Neuronal stem cell (in vitro differentiated cells): ENCODE results near the gene PADI4.

Experiments used
- DNase-seq: peaks from one replicate; pipeline ENCODE4 v3.0.0-alpha.2; 2013; ENCODE audit warnings: low spot score
- H2AFZ ChIP-seq: one replicate; pipeline ENCODE4 v1.6.1; 2013; ENCODE audit warnings: mild to moderate bottlenecking, low read length, inconsistent platforms
- H2AK5ac ChIP-seq: 2 replicates; pipeline ENCODE4 v1.6.1; 2013; ENCODE audit warnings: low read depth, mild to moderate bottlenecking, inconsistent platforms, low read length, moderate library complexity, mixed read lengths
- H2BK120ac ChIP-seq: 2 replicates; pipeline ENCODE4 v1.6.1; 2013; ENCODE audit warnings: low read depth, mild to moderate bottlenecking, inconsistent platforms, low read length, moderate library complexity, mixed read lengths
- H2BK12ac ChIP-seq: one replicate; pipeline ENCODE4 v1.6.1; 2013; ENCODE audit warnings: low read length, inconsistent platforms
- H2BK15ac ChIP-seq: 2 replicates; pipeline ENCODE4 v1.6.1; 2013; ENCODE audit warnings: mild to moderate bottlenecking, low read length, inconsistent platforms, mixed read lengths
- H2BK5ac ChIP-seq: one replicate; pipeline ENCODE4 v1.6.1; 2013; ENCODE audit warnings: inconsistent platforms, mild to moderate bottlenecking, low read length, moderate library complexity
- H3K14ac ChIP-seq: one replicate; pipeline ENCODE4 v1.6.1; 2013; ENCODE audit warnings: low read length, inconsistent platforms
- H3K18ac ChIP-seq: 2 replicates; pipeline ENCODE4 v1.6.1; 2013; ENCODE audit warnings: low read length, inconsistent platforms
- H3K23ac ChIP-seq: 2 replicates; pipeline ENCODE4 v1.6.1; 2013; ENCODE audit warnings: low read depth, mild to moderate bottlenecking, mixed read lengths, low read length, inconsistent platforms; ENCODE audit not compliant: poor library complexity
- H3K27ac ChIP-seq: replicated peaks from 3 replicates; pipeline ENCODE4 v1.5.1; 2013; ENCODE audit warnings: low read length, inconsistent platforms
- H3K27me3 ChIP-seq, 3 experiments: 2 replicates each; pipeline ENCODE4 v1.6.1; 2013; ENCODE audit warnings: low read length in 3 of 3, mild to moderate bottlenecking in 2 of 3, inconsistent platforms in 1 of 3, low read depth in 1 of 3, mixed read lengths in 1 of 3, moderate library complexity in 1 of 3; ENCODE audit not compliant: control insufficient read depth in 3 of 3, insufficient read depth in 3 of 3
- H3K36me3 ChIP-seq, 2 donors: replicated peaks in 1 of 2; 2 replicates each; pipeline ENCODE4 v1.6.1; 2013; ENCODE audit warnings: low read length in 2 of 2; ENCODE audit not compliant: control insufficient read depth in 2 of 2, insufficient read depth in 2 of 2
- H3K4ac ChIP-seq: 2 replicates; pipeline ENCODE4 v1.6.1; 2013; ENCODE audit warnings: inconsistent platforms, mild to moderate bottlenecking, low read length, moderate library complexity
- H3K4me1 ChIP-seq, 2 donors: 1 replicate in 1 of 2; 2 replicates in 1 of 2; pipeline ENCODE4 v1.6.1; 2013; ENCODE audit warnings: low read length in 2 of 2, low read depth in 1 of 2; ENCODE audit not compliant: control insufficient read depth in 2 of 2, insufficient read depth in 1 of 2
- H3K4me2 ChIP-seq: one replicate; pipeline ENCODE4 v1.6.1; 2013; ENCODE audit warnings: mild to moderate bottlenecking, low read length, inconsistent platforms; ENCODE audit not compliant: insufficient read depth, poor library complexity, severe bottlenecking
- H3K4me3 ChIP-seq, 2 donors: 2 replicates each; pipeline ENCODE4 v1.5.1; 2013; ENCODE audit warnings: low read length in 2 of 2, mild to moderate bottlenecking in 2 of 2, inconsistent platforms in 1 of 2, moderate library complexity in 1 of 2
- H3K79me1 ChIP-seq: one replicate; pipeline ENCODE4 v1.6.1; 2013; ENCODE audit warnings: low read depth, mild to moderate bottlenecking, inconsistent platforms, low read length, moderate library complexity
- H3K9ac ChIP-seq: one replicate; pipeline ENCODE4 v1.6.1; 2013; ENCODE audit warnings: mild to moderate bottlenecking, low read depth, low read length, inconsistent platforms; ENCODE audit not compliant: poor library complexity
- H3K9me3 ChIP-seq, 2 donors: replicated peaks in 1 of 2; 2 replicates each; pipeline versions ENCODE3 to v1.6.1; 2013; ENCODE audit warnings: low read length in 2 of 2, mild to moderate bottlenecking in 2 of 2, inconsistent platforms in 1 of 2, low read depth in 1 of 2, mixed read lengths in 1 of 2, moderate library complexity in 1 of 2; ENCODE audit not compliant: control insufficient read depth in 2 of 2, insufficient read depth in 1 of 2
- H4K8ac ChIP-seq: one replicate; pipeline ENCODE4 v1.6.1; 2013; ENCODE audit warnings: low read depth, mild to moderate bottlenecking, inconsistent platforms, low read length, moderate library complexity
- H4K91ac ChIP-seq: one replicate; pipeline ENCODE4 v1.6.1; 2013; ENCODE audit warnings: low read length, low read depth, mild to moderate bottlenecking, inconsistent platforms; ENCODE audit not compliant: poor library complexity
- WGBS, 2 donors: extraction: QIAGEN DNeasy Blood & Tissue Kit; methylation state at CpG; one replicate each; pipeline ENCODE4 v1.1.7; 2013; ENCODE audit warnings: missing lambda C conversion rate in 2 of 2, mixed read lengths in 1 of 2; ENCODE audit not compliant: insufficient read length in 2 of 2, insufficient replicate concordance in 1 of 2; ENCODE audit errors: extremely low coverage in 2 of 2; 5-methylcytosine and 5-hydroxymethylcytosine counted together

PADI4 gene

GRCh38 chr1:17307329-17307728 lies 668 bp upstream of the PADI4 start:
- Histone ChIP-seq H3K36me3 (no peaks in the 10 kb centered on the region), H2AFZ (no peak overlapping the region), H3K18ac (no peak overlapping the region), H3K4me2 (no peak overlapping the region), H4K8ac (no peak overlapping the region), H3K14ac (no peak overlapping the region), H3K79me1 (no peaks in the 10 kb centered on the region), H2AK5ac (no peak overlapping the region), H3K27me3 (no peaks in the 10 kb centered on the region), H3K23ac (no peak overlapping the region), H3K4me3 (no peak overlapping the region), H3K9me3 (peaks cover 0 to 5% of the 10 kb centered on the region in 2 donors), H3K9ac (no peak overlapping the region), H2BK12ac (no peak overlapping the region), H2BK5ac (no peak overlapping the region), H3K4ac (no peak overlapping the region), H2BK120ac (no peak overlapping the region), H4K91ac (no peak overlapping the region), H2BK15ac (no peak overlapping the region), H3K27ac (no peak overlapping the region), H3K4me1 (peaks cover 0 to 10% of the 10 kb centered on the region in 2 donors)
- WGBS, 2 donors, result no CpG with 5 or more reads among the region's 6 CpGs
- no peak for DNase-seq

GRCh38 chr1:17308593-17308992 lies 596 bp downstream of the PADI4 start:
- no peak overlapping the region for H4K91ac ChIP-seq
- H3K14ac ChIP-seq, result no peak overlapping the region
- H3K4me1 ChIP-seq, result peaks cover 0 to 10% of the 10 kb centered on the region in 2 donors
- H3K27ac ChIP-seq, result no peak overlapping the region
- no peak overlapping the region for H2BK5ac ChIP-seq
- H3K79me1 ChIP-seq, result no peaks in the 10 kb centered on the region
- WGBS, 2 donors, result no CpG with 5 or more reads among the region's 6 CpGs
- no peak overlapping the region for H4K8ac ChIP-seq
- no peaks in the 10 kb centered on the region for H3K36me3 ChIP-seq
- no peak for DNase-seq
- no peak overlapping the region for H3K18ac ChIP-seq
- no peak overlapping the region for H3K9ac ChIP-seq
- H2BK120ac ChIP-seq, result no peak overlapping the region
- H2BK12ac ChIP-seq, result no peak overlapping the region
- no peak overlapping the region for H3K4ac ChIP-seq
- no peaks in the 10 kb centered on the region for H3K9me3 ChIP-seq
- no peaks in the 10 kb centered on the region for H3K27me3 ChIP-seq
- H3K4me3 ChIP-seq, result peak overlapping the region in 1 of 2 donors; percentile 55
- H3K4me2 ChIP-seq, result no peak overlapping the region
- H2AK5ac ChIP-seq, result no peak overlapping the region
- H2AFZ ChIP-seq, result no peak overlapping the region
- H3K23ac ChIP-seq, result no peak overlapping the region
- H2BK15ac ChIP-seq, result peak overlapping the region; percentile 79

GRCh38 chr1:17309426-17310067 lies 1.6 kb downstream of the PADI4 start:
- Histone ChIP-seq H2AFZ (no peak overlapping the region), H2BK120ac (no peak overlapping the region), H3K9me3 (no peaks in the 10 kb centered on the region), H3K27ac (no peak overlapping the region), H4K8ac (no peak overlapping the region), H4K91ac (no peak overlapping the region), H2BK5ac (no peak overlapping the region), H3K9ac (no peak overlapping the region), H3K18ac (peak overlapping the region; percentile 31), H3K4me1 (peaks cover 0 to 10% of the 10 kb centered on the region in 2 donors), H3K36me3 (no peaks in the 10 kb centered on the region), H3K4me3 (no peak overlapping the region), H3K79me1 (no peaks in the 10 kb centered on the region), H2BK12ac (no peak overlapping the region), H3K14ac (no peak overlapping the region), H2BK15ac (no peak overlapping the region), H3K4me2 (no peak overlapping the region), H2AK5ac (no peak overlapping the region), H3K27me3 (peaks cover 0 to 4% (median 0%) of the 10 kb centered on the region in 3 experiments), H3K23ac (no peak overlapping the region), H3K4ac (no peak overlapping the region)
- WGBS, 2 donors, result no CpG with 5 or more reads among the region's 8 CpGs
- DNase-seq, result no peak

GRCh38 chr1:17310068-17310640 lies 2.2 kb downstream of the PADI4 start:
- H3K27ac ChIP-seq, result no peak overlapping the region
- H2AFZ ChIP-seq, result no peak overlapping the region
- no peak overlapping the region for H3K14ac ChIP-seq
- H2BK12ac ChIP-seq, result no peak overlapping the region
- no peak overlapping the region for H3K23ac ChIP-seq
- no peak overlapping the region for H4K8ac ChIP-seq
- H3K36me3 ChIP-seq, result no peaks in the 10 kb centered on the region
- no peak overlapping the region for H3K18ac ChIP-seq
- H3K27me3 ChIP-seq, result peaks cover 0 to 10% (median 0%) of the 10 kb centered on the region in 3 experiments
- H3K9ac ChIP-seq, result no peak overlapping the region
- H2BK15ac ChIP-seq, result no peak overlapping the region
- no peak overlapping the region for H2AK5ac ChIP-seq
- no peak overlapping the region for H3K4me3 ChIP-seq
- peaks cover 0 to 7% of the 10 kb centered on the region in 2 donors for H3K4me1 ChIP-seq
- H3K4ac ChIP-seq, result no peak overlapping the region
- no peak for DNase-seq
- peak overlapping the region; percentile 42 for H2BK120ac ChIP-seq
- no CpG with 5 or more reads among the region's 7 CpGs for WGBS, 2 donors
- H3K79me1 ChIP-seq, result no peaks in the 10 kb centered on the region
- H3K4me2 ChIP-seq, result no peak overlapping the region
- H4K91ac ChIP-seq, result no peak overlapping the region
- H2BK5ac ChIP-seq, result no peak overlapping the region
- no peaks in the 10 kb centered on the region for H3K9me3 ChIP-seq
